Renal pelvis (tissue), 4 donors: ENCODE data around the gene DYNLRB2. TPM values are rescaled to one million over a fixed set of nuclear protein-coding genes. Genes with fewer than 3 reads are reported as not detected.

Experiments
- DNase-seq: peaks from one replicate; pipeline ENCODE4 v3.0.0-alpha.2; 2013
- polyA plus RNA-seq, 3 donors: library from polyadenylated mRNA; unstranded; fragments of 120-200 nt; gene quantifications; one replicate each; pipeline ENCODE4 v1.2.1, GENCODE V29; 2013; ENCODE audit not compliant: insufficient read length in 3 of 3

DYNLRB2 gene
- polyA plus RNA-seq, 3 donors = 7.8 to 9.3 (median 8.0) TPM

DNA sequence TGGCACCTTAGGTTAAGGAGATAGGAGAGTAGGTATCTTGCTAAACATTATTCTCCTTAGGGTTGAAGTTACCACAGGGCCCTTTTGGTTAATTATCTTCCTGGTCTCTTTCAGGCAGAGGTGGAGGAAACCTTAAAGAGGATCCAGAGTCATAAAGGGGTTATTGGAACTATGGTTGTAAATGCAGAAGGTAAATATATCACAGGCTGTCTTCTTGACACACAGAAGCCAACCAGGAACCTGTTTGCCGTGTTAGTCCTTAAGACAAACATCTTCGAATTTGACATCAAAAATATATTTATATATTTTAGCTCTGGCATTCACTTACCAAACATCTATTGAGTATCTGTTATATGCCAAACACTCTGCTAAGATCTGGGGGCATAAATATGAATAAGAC, 2.4 kb downstream of the DYNLRB2 start:
- DNase-seq = no peak

DNA sequence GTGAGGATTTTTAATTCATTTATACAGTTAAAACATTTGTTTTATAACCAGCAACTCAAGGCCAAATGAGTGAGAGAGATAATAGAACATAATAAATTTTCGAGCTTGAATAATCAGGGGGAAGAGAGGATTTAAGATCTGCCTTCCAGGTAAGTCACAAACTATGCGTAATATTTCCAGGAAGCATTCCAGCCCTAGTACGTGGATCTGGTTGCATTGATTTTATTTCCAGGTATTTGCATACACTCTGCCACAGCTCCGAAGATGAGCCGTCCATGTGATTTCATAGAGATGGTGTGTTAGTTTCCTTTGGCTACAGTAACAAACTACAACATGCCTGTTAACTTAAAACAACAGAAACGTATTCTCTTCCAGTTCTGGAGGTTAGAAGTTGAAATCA, 3.5 kb downstream of the DYNLRB2 start:
- DNase-seq = no peak

DNA sequence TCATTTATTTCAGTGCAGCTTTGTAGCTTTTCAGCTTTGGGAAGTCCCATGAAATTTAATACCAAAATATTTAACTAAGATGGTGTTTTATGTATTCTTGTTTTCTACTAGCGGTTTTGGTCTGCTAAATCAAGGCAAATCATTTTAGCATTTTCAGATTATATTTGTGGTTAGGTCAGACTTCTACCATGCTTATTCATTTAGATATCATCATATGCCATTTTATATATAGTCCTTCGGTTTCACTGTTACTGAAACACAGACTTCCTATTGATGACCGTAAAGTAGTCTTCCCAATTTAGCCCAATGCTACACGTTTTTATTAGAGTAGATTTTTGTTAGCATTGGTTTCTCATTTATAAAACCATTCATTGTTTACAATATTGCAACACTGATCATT, 5.5 kb downstream of the DYNLRB2 start:
- DNase-seq = no peak

DNA sequence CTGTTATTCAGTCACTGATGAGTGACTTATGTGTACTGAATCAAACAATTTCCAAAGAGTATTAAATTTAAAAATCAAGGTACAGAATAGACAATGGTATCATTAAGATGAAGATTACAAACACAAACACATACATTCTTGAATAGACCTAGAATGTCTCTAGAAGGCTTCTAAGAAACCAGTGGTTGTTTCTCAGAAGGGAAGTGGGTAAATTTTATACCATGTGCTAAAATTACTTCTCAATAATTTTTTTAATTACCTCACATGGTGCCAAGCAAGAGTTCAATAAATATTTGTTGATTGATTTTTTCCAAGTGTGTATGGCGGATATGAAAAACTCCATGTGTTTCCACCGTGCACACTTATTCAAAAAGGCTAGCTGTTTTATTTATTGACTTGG, 6.4 kb downstream of the DYNLRB2 start:
- DNase-seq = no peak

DNA sequence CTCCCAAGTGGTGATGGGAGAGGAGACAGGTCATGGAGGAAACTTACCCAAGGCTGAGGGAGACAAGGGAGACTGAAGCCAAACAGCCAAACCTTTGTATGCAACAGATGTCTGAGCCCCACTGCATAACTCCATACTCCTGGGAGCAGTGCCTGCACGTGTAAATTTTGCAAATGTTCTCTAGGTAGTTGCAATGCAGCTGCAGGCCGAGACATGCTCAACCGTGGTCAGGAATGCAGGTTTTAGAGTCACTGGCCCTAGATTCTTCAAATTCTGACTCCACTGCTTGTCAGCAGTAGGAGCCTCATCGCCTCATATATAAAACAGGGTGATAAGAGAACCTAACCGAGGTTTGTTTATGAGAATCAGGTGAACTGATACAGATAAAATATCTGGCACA, 11.5 kb downstream of the DYNLRB2 start:
- DNase-seq = no peak

DNA sequence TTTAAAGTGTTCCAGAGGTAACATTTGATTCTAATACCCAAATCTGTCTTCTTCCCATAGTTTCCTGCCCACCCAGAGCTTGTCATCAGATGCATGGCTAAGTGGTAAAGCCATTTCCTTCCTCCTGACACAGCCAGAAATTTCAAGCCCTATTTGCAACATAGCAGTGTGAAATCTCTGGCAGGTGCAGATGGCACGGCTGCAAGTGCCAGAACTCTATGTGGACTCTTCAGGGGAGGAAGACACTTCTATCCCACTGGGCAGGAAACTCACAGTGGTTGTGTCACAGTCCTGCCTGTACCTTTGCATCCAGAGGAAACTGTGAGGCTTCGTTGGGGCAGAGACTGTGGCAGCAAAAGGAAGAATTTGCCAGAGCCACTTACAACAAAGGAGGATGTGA, 13.2 kb downstream of the DYNLRB2 start:
- DNase-seq = no peak

DNA sequence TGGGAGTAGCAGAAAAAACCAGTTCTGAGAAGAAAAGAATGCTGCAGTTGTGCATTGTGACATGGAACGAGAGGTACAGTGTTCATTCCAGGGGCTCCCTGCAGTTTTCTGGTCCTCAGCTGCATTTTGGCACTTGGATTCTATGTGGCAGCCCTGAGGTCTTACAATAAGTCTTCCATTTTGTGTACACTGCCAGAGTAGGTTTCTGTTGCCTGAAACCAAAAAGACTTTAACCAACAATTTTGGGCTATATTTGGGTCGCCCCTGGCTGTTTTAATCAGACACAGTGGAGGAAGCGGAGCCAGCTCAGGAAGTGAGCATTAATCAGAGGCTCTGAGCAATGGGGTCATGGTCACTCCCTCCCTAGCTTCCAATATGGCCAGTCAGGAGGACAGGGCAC, 15.7 kb downstream of the DYNLRB2 start:
- no peak for DNase-seq

DNA sequence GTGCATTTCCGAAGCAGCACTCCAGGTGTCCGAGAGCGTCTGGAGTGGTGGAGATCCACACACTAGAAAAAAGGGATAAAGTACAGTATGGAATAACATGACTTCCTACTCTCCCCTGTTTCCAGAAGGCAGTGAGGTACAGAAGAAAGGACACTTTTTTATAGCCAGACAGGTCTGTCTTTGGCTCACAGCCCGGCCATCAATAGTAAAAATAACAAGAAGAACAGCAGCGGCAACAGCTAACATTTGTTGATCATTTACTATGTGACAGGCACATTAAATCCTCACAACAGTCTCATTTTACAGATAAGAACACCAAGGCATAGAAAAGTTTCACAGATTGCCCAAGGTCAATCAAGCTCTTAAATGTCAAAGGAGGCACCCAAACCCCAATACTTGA, 16.2 kb downstream of the DYNLRB2 start:
- no peak for DNase-seq

DNA sequence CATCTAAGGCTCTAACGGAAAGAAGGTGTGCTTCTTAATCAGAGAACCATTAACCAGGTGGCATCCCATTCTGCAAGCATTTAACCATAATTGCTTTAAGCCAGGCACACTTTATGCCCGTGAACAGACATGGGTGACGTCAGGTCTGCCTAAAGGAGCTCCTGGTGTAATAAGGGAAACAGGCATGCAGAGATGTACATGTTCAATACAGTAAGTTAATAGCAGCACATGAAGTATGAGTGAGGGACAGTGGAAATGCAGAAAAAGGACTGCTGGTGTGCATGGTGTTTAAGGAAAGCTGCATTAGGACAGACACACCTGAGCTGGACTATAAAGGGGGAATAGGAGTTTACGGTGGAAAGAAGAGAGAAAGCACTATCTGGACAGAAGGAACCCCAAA, 18.6 kb downstream of the DYNLRB2 start:
- no peak for DNase-seq

DNA sequence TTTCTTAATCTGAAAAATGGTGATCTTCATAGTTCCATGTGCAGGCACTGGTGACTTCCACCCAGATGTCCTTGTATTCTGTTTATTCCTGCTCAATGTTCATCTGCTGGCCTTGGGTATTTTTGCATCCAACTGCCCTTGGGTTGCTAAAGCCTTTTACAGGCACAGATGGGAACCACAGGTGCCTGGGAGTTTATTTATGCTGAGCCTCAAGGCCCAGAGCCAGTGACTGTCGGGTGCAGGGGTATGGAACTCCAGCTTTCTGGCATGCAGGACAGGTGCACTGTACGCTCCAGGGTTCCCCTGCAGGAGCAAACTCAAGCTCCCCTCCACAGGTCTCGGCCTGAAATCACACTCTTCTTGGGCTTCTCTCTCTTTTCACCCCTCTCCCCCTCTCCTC, 22.3 kb downstream of the DYNLRB2 start:
- no peak for DNase-seq

DNA sequence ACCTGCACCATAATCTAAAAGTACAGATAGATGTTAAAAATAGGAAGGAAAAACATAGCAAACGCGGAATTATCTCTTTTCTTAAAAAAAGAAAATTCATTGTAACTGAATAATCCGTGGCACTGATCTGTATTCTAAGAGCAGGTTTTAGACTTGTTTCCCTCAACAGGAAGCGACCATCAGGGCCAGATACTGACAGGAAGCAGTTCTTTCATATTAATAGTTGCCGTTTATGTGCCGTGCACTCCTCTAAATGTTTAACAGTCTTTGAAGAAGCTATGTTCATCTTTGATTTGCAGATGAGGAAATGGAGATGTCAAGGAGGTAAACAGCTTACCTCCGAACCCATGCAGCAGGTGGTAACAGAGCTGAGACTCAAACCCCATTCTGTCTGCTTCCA, 23.6 kb downstream of the DYNLRB2 start:
- DNase-seq = no peak

DNA sequence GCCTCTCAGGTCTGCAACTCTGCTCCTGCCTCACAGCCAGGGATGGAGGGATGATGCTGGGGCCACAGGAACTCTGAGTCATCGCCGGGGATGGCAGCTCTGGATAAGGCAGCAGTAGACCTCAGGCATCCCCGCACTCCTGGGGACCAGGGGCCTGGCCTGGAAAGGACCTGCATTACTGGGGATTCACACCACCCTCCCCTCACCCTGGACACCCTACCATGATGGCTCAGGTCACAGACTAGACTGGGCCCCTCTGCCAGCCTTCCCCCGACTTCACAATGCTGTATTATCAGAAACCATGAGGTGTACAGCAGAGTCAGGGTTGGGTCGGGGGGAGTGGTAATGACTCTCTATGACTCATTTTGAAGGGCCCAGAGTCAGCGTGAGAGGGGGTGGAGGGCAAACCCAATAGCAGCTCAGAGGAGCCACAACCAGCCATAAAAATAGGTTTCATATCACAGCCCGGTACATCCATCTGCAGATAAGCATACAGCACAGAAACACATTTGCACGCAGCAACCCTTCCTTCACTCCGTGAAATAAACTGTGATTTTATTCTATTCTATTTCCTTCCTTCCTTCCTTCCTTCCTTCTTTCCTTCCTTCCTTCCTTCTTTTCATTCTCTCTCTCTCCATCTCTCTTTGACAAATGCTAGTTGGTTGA, 28.8 kb downstream of the DYNLRB2 start:
- DNase-seq = no peak

DNA sequence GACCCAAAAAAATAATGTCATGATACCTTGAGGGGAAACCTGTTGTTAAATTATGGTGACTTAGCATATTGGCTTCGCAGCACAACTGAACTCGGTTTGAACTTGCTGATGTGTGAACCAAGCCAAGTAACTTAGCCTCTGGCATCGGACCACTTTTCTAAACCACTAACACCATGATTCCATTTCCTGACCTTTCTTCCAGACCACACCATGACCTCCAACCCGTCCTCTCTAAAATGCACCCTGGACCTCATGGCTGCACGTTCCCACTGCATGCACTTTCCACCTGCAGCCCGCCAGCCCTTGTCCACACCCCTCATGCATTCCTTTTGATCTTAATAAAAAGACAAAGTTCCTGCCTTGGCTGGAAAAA, 29.3 kb downstream of the DYNLRB2 start:
- peak; percentile 15 for DNase-seq

DNA sequence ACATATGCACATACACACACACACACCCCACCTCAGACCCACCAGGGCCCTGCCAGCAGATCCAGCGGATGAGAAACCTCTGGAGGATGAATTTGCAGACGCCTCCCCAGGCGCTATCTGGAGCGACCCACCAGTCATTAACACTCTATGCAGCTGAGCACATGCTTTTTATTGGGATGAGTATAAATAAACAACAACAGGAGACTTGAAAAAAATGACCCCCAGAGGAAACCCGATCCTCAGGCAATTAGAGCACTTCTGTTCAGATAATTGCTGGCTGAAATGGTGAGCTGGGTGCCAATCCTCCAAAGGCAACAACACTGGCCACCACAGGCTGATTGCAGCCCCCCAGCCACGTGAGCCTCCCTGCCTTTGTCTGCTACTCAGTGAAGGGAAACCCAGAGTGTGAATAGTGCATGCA, 32.9 kb downstream of the DYNLRB2 start:
- DNase-seq = no peak

DNA sequence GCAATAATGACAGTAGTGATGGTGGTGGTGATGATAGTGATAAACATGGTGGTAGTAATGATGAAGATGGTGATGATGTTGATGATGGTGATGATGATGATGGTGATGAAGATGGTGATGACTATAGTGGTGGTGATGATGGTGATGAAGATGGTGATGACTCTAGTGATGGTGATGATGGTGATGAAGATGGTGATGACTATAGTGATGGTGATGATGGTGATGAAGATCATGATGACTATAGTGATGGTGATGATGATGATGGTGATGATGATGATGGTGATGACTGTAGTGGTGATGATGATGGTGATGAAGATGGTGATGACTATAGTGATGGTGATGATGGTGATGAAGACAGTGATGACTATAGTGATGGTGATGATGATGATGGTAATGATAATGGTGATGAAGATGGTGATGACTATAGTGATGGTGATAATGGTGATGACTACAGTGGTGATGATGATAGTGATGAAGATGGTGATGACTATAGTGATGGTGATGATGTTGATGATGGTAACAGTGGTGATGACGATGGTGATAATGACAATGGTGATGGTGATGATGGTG, 35.6 kb downstream of the DYNLRB2 start:
- DNase-seq = no peak

DNA sequence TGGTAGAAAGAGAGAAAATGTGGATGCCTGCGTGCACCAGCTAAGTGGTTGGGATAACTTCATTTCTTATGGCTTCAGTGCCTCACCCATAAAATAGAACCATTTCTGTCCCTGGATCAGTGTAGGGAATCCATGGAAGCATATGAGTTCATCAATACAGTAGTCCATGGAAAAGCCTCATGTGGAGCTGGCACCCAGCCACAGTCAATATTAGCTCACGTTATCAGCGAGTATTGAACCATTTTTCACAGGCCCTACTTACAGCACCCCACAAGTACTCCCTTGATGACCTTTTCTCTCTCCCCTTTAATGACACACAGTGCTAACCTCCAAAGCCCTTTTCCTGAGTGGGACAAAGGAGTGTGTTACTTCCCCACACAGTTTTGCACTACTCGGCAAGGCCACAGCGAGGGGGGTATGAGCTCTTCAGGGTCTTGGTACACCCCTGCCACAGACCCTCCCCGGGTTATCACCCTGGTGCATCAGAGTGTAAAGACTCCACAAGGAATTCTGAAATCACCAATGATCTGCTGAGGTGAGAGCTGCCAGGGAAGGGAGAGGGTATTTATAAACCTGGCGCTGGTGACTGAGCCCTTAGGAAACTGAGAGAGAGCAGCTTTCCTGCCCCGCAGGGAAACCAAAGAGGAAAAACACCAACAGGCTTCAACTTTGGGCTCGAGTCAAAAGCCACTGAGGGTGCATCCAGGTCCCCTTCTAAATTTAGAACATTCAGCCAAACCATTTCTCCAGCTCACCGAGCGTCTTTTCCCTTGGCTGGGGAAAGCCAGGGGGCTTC, 36.9 kb downstream of the DYNLRB2 start:
- no peak for DNase-seq

DNA sequence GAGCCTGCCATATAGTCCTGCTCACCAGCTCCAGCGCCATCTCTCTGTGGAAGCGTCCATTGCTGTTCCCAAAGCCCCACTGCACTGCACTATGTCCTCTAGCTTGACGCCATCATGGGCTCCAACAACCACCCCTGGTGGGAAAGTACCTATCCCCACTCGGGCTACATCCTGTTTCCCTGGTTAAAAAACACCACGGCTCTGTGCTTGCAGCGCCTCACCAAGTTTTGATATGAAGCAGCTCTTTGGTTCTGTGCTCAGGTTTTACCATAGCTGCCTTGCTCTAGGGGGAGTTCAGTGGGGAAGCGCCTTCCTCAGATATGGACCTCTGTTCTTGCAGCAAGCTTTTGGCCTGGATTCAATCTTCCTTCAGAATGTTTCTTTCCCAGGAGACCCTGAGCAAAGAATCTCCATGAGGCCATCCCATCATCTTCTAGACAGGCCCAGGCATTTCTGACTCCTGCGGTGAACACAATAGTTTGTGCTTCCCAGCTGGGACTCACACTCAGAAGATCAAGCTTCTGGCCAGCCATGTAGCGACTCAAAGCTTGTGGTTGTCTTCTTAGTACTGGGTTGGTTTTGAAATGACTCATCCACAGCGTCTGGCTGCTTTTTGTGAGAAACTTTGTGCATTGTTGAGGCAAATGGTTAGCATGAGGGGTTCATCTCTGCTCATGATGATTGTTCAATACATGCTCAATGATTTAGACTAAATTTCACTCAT, 39.5 kb downstream of the DYNLRB2 start:
- DNase-seq = no peak

DNA sequence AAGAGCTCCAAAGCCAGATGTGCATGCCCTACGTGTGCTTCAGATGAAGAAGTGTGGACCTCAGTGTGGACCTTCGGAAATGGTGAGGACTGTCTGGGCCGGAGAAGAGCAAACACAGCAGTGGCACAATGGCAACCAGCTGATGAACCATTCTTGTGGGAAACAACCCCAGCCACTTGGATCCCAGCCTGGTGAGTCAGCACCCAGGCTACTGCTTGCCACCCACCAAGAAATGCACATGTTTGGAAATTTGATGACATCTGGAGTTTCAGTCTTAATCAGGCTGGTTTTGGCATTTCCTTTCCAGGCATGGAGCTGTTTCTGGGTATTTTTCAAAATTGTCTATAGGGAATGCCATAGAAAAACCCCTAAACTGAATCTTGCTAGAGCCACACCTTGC, 42.7 kb downstream of the DYNLRB2 start:
- DNase-seq = no peak

DNA sequence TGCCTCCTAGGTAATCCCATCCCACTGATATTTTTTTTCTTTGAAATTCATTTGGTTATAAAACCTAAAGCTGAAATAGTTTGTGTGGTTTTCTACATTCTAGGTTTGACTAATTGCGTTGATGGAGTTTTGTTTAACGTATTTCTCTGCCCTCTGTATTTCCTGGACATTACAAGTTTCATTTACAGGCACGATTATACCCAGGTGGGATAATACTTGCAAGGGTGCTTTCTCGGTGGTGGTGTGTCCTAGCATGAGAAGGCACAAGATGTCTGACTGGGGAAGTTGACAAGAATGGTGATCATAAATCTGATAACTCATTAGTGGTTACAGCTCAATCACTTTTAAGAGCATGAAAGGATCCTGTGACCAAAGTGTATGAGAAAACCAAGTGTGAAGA, 45.0 kb downstream of the DYNLRB2 start:
- DNase-seq = peak; percentile 11

DNA sequence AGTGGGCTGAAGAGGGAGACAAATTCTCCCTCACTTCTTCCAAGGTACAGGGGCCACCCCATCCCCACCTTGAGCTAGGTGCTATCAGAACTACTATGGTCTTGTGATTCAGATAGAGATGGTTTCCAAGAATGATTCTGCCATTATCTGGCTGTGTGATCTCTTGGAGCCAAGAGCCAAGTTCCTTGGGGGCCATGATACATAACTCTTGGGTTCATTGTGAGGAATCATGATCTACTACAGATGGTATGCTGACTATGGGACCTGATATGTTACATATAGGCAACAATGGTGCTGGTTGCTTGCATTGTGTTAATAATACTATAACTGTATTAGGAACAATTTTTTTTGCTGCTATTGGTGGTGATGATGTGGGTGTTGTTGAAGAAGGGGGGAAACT, 45.7 kb downstream of the DYNLRB2 start:
- DNase-seq = no peak

DNA sequence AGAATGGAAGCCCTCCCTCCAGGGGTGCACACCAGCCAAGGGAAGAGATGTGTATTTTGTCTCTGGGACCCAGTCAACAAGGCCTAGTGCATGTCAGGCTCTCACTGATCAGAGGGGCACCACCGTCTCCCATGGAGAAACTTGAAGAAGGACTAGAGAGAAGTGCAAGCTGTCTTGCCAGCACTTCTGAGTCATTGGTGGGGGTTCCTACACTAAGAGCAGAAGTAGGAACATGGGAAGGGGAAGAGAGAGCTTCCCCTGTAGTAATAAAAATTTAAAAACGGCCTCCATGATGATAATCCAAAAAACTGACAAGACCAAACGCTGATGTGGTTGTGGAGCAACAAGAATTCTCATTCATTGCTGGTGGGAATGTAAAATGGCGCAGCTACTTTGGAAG, 46.3 kb downstream of the DYNLRB2 start:
- DNase-seq = no peak

DNA sequence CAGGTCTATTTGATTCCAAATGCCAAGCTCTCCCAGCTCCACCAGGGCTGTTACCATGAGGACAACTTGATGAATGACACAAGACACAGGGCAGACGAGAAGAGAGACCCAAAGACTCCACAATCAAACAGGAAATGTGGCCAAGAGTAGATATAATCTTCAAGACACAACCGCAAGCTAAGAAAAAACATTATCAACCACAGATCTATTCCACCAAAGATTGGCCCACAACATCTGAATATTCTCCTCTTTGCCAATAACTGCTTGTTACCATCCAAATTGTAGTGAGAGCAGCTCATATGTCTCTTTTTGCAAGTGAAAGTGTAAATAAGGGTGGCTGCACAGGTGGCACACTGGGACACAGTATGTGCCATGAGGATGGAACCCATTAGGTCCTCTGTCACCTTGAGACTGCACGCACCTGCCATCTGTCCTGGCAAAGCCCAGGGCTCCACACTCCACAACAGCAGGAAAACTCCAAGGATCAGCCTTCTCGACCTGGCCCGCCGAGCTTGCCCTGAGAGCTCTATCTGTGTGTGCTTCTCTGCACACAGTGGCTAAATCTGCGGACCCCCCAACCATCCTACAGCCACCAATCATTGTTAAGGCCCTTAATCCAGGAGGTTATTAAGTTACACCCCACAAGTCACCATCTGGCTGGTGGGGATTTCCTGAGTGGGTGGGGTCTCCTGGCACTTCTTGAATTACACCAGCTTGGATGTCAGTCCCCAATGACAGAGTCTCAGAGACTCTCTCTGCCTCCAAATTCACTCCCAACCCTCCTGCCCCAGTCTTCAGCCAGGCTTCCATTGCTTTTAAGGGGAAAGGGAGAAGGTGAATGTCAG, 50.5 kb downstream of the DYNLRB2 start:
- no peak for DNase-seq
